ENCODE results near the gene CCNB2.
"Not testable (repeated sequence)": the region's sequence is repeated elsewhere in the genome, so short reads cannot be mapped to it uniquely, and the experiment has no call there.

Gene CCNB2

DNA sequence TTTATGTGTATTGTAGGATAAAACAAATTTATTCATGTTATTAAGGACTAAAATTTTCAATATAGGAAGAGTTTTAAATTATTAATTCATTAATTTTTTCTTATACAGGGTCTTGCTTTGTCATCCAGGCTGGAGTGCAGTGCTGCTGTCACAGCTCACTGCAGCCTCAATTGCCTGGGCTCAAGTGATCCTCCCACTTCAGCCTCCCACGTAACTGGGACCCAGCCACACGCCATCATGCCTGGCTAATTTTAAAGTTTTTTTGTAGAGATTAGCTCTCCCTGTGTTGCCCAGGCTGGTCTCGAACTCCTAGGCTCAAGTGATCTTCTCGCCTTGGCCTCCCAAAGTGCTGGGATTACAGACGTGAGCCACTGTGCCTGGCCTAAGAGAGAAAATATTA, 14.7 kb downstream of the CCNB2 start:
- peaks cover 17% of the 10 kb centered on the region; the same call in 1 of the 2 replicates for H3K36me3 ChIP-seq (ENCODE audit: insufficient read depth)
- TF ChIP-seq, protein P1, sequence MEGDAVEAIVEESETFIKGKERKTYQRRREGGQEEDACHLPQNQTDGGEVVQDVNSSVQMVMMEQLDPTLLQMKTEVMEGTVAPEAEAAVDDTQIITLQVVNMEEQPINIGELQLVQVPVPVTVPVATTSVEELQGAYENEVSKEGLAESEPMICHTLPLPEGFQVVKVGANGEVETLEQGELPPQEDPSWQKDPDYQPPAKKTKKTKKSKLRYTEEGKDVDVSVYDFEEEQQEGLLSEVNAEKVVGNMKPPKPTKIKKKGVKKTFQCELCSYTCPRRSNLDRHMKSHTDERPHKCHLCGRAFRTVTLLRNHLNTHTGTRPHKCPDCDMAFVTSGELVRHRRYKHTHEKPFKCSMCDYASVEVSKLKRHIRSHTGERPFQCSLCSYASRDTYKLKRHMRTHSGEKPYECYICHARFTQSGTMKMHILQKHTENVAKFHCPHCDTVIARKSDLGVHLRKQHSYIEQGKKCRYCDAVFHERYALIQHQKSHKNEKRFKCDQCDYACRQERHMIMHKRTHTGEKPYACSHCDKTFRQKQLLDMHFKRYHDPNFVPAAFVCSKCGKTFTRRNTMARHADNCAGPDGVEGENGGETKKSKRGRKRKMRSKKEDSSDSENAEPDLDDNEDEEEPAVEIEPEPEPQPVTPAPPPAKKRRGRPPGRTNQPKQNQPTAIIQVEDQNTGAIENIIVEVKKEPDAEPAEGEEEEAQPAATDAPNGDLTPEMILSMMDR (conservative IDR thresholded peaks at IDR 0.05; ENCODE audit: low read depth, low read length) = no peak

GRCh38 chr15:59120937-59121336, 16.0 kb downstream of the CCNB2 start:
- Histone ChIP-seq H3K27me3 (ENCODE audit: insufficient read depth, low read depth) (no peaks in the 10 kb centered on the region), H3K36me3 (ENCODE audit: insufficient read depth) (peaks cover 24% of the 10 kb centered on the region; the same call in 1 of the 2 replicates), H4K20me1 (ENCODE audit: insufficient read depth) (no peaks in the 10 kb centered on the region), H3K4me2 (no peak overlapping the region), H3K9ac (no peak overlapping the region), H3K79me2 (ENCODE audit: insufficient read depth, low read depth) (0 out of 2 replicates have a peak, but pooled peaks cover 6% of the 10 kb centered on the region), H3K4me3 (IDR thresholded peaks at IDR 0.05; ENCODE audit: insufficient read depth, low read depth, low read length) (no peak overlapping the region), H2AFZ (ENCODE audit: low read depth) (no peak overlapping the region), H3K4me1 (ENCODE audit: low read depth, poor library complexity, severe bottlenecking) (no peaks in the 10 kb centered on the region), H3K27ac (no peak overlapping the region)
- TF ChIP-seq, protein P1 (conservative IDR thresholded peaks at IDR 0.05; ENCODE audit: low read depth, low read length) = no peak

More for the DNA sequence above, 14.7 kb downstream of the CCNB2 start:
- H3K4me3 ChIP-seq (IDR thresholded peaks at IDR 0.05; ENCODE audit: insufficient read depth, low read depth, low read length) = no peak overlapping the region
- H3K9ac ChIP-seq = no peak overlapping the region
- no peak overlapping the region for H2AFZ ChIP-seq (ENCODE audit: low read depth)
- H4K20me1 ChIP-seq (ENCODE audit: insufficient read depth) = no peaks in the 10 kb centered on the region
- H3K79me2 ChIP-seq (ENCODE audit: insufficient read depth, low read depth) = 0 out of 2 replicates have a peak, but pooled peaks cover 4% of the 10 kb centered on the region
- no peak overlapping the region for H3K4me2 ChIP-seq
- H3K4me1 ChIP-seq (ENCODE audit: low read depth, poor library complexity, severe bottlenecking) = no peaks in the 10 kb centered on the region
- H3K27ac ChIP-seq = no peak overlapping the region
- H3K27me3 ChIP-seq (ENCODE audit: insufficient read depth, low read depth) = no peaks in the 10 kb centered on the region

DNA sequence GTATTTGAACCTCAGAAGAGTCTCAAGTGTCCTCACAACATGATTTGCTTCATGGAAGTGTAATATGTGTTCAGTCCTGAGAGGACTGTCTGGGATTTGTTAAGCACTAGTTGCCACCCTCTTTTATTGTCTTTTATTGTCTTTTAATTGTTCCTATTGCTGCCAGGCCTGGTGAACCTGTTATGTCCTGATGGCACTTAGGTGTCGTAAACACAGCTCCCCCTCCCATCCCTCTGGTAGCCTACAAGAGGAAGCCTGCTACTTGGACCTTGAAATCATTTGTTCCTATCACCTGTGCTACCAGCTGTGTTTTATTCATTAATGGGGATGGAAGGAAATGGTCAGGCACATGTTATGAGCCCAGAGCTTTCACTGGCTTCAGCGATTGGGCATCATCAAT, 19.3 kb downstream of the CCNB2 start:
- H3K79me2 ChIP-seq (ENCODE audit: insufficient read depth, low read depth) = 0 out of 2 replicates have a peak, but pooled peaks cover 11% of the 10 kb centered on the region
- TF ChIP-seq, protein P1 (conservative IDR thresholded peaks at IDR 0.05; ENCODE audit: low read depth, low read length) = no peak
- no peak overlapping the region for H3K4me3 ChIP-seq (IDR thresholded peaks at IDR 0.05; ENCODE audit: insufficient read depth, low read depth, low read length)
- H3K4me1 ChIP-seq (ENCODE audit: low read depth, poor library complexity, severe bottlenecking) = no peaks in the 10 kb centered on the region
- H3K9ac ChIP-seq = no peak overlapping the region
- H3K27me3 ChIP-seq (ENCODE audit: insufficient read depth, low read depth) = no peaks in the 10 kb centered on the region
- peaks cover 13% of the 10 kb centered on the region for H3K36me3 ChIP-seq (ENCODE audit: insufficient read depth)
- no peak overlapping the region for H3K27ac ChIP-seq
- no peak overlapping the region for H3K4me2 ChIP-seq
- no peak overlapping the region for H2AFZ ChIP-seq (ENCODE audit: low read depth)
- H4K20me1 ChIP-seq (ENCODE audit: insufficient read depth) = no peaks in the 10 kb centered on the region

DNA sequence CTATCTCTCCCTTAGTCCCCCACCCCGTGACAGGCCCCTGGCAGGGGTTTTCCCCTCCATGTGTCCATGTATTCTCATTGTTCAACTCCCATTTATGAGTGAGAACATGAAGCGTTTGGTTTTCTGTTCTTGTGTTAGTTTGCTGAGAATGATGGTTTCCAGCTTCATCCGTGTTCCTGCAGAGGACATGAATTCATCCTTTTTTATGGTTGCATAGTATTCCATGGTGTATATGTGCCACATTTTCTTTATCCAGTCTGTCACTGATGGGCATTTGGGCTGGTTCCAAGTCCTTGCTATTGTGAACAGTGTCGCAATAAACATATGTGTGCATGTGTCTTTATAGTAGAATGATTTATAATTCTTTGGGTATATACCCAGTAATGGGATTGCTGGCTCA, 20.7 kb downstream of the CCNB2 start:
- H3K9ac ChIP-seq; H3K4me2 ChIP-seq; H3K27me3 ChIP-seq (ENCODE audit: insufficient read depth, low read depth); H3K4me1 ChIP-seq (ENCODE audit: low read depth, poor library complexity, severe bottlenecking); H3K27ac ChIP-seq; H3K4me3 ChIP-seq (IDR thresholded peaks at IDR 0.05; ENCODE audit: insufficient read depth, low read depth, low read length); H2AFZ ChIP-seq (ENCODE audit: low read depth); H4K20me1 ChIP-seq (ENCODE audit: insufficient read depth): not testable (repeated sequence)
- H3K79me2 ChIP-seq (ENCODE audit: insufficient read depth, low read depth) = 0 out of 2 replicates have a peak, but pooled peaks cover 11% of the 10 kb centered on the region
- peaks cover 13% of the 10 kb centered on the region for H3K36me3 ChIP-seq (ENCODE audit: insufficient read depth)

GRCh38 chr15:59127255-59127654, 22.3 kb downstream of the CCNB2 start:
- Histone ChIP-seq H3K36me3 (ENCODE audit: insufficient read depth) (peaks cover 13% of the 10 kb centered on the region), H3K79me2 (ENCODE audit: insufficient read depth, low read depth) (0 out of 2 replicates have a peak, but pooled peaks cover 11% of the 10 kb centered on the region)
- H3K4me1 ChIP-seq (ENCODE audit: low read depth, poor library complexity, severe bottlenecking); H3K9ac ChIP-seq; H3K4me2 ChIP-seq; H3K27me3 ChIP-seq (ENCODE audit: insufficient read depth, low read depth); H2AFZ ChIP-seq (ENCODE audit: low read depth); H4K20me1 ChIP-seq (ENCODE audit: insufficient read depth); H3K27ac ChIP-seq; H3K4me3 ChIP-seq (IDR thresholded peaks at IDR 0.05; ENCODE audit: insufficient read depth, low read depth, low read length): not testable (repeated sequence)
